ENCODE results near the gene PLK2.
A peak's percentile ranks its signal among the peaks of the same experiment; 100 is the strongest.

The PLK2 gene

DNA sequence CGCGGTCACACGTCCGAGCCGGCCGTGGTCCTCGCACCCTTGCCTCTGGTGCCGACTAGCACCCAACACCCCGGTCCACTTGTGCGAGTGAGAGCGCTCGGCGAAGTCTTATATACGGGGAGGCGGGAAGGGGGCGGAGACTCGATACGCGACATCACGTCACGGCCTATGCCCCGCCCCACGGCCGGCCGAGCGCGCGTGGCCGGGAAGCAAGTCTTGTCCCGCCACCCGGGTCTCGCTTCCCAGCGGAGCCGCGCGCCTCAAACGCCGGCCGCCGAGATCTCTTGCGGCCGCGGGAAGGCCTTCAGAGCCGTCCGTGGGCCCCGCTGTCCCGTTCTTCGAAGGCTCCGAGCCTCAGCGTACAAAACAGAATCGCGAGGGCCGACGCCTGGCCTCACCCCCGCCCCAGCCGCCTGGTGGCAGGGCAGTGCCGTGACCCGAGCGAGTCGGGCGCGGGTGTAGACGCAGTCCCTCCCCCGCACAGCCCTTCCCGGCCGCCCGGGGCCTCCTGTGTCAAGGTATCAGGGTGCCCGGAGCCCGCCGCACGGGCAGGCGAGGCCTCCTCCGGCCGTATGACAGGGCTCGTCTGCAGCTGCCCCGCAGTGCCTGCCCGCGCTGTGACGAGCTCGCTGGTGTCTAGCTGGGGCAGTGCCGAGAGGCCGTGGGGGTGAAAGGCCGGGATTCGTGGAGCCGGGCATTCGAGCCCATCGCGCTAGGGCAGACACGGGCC is at the start of gene PLK2:
Gene PLK2 (minus strand): TSS at position 85 of the 730 bp plus-strand sequence. CDS start 127 bp downstream, outside the sequence.
- DNase-seq: peak; percentile 87

DNA sequence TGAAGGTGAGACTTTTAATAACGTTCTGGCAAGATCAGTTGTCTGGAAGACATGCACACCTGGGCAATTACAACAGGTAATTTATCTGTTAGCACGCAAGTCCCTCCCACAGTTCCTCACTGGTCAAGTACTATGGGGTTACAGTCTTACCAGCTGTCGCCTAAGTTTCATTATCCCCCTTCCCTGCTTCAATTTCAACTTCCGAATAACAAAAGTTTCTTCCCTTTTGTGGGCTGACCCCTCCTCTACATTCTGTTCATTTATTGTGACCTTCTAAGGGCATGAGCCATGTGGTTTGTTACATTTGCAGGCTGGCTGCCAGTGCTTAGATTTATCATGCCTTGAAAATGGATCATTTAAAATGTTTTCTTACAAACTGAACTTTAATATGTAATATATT is 47.8 kb upstream of the PLK2 start:
- DNase-seq: no peak

DNA sequence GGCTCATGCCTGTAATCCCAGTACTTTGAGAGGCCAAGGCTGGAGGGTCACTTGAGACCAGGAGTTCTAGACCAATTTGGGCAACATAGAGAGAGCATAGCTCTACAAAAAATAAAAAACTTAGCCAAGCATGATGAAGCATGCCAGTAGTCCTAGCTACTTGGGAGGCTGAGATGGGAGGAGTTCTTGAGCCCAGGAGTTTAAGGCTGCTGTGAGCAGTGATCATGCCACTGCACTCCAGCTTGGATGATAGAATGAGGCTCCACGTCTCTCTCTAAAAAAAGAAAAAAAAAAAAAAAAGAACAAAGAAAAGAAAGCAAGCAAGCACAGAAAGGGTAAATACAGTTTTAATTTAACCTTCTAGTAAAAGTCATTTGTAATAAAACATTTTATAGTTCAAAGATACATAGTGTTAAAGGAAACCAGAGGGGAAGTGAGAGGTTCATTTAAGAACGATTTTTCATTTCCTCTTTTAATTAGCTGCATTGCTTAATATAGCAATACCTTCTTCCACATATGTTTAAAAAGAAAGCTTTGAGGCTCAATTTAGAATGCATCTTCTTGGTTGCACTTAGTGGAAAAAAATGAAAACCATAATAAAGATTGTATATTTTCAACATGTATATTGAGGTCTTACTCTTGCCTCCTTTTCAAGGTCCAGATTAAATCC is 46.2 kb upstream of the PLK2 start:
- no peak for DNase-seq

DNA sequence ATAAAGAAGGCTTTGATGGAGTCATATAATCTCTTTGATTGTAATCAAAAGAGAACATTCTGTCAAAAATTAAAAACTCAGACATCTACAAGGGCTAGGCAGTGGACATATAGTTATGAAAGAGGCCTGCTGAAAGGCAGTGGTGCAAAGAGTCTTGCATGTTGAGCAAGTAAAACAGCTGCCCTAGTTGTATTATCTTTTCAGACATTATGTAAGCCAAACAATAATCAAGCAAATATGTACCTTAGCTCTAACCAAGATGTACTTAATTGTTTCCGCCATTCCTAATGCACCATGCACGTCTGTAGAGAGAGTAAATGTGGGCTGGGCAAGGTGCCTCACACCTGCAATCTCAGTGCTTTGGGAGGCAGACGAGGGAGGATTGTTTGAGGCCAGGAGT is 45.6 kb upstream of the PLK2 start:
- DNase-seq: no peak

DNA sequence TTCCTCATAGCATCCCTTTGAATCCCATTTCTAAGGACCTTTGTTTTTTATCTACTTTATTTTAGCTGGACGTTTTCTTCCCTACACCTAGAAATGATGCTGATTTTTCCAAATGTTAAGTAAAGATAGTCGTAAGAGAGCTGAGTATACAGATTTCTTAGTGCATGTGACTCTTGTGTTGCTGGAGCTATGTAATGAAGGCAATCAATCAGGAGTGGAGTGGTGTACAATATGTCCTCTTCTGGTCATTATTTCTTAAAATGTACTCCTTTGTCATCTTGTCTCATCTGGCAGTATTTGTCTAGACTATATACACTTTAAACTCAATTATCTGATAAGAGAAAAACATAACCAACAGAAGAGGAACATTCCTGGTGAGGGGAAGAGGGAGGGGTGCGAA is 44.9 kb upstream of the PLK2 start:
- DNase-seq: no peak

DNA sequence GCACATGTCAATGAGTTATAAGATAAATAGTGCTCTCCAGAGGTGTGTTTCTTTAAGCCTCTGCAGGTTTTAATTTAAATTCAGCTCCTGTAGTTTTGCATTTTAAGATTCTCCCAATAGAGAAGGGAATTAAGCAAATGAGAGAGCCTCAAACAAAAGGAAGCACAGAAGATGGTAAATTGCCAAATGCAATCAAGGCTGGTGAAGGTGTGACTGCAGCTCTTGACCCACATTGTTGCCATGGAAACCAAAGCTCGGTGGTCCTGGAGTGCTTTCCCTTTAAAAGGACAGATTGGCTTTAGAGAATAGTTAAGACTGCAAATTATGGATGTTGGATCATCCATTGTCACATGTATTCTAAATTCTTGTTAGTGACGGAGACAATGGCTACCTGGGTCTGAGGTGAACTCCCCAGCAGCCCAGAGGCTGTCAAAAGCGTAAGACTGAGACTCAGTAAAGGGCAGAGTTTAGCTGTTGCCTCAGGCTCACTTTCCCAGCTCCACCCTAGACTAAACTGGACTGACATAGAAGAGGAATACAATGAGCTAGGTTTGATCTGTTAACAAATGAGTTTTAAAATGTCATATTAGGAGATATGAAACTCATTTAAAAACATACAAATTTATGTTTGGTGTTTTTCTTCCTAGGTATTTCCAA is 43.6 kb upstream of the PLK2 start:
- no peak for DNase-seq

DNA sequence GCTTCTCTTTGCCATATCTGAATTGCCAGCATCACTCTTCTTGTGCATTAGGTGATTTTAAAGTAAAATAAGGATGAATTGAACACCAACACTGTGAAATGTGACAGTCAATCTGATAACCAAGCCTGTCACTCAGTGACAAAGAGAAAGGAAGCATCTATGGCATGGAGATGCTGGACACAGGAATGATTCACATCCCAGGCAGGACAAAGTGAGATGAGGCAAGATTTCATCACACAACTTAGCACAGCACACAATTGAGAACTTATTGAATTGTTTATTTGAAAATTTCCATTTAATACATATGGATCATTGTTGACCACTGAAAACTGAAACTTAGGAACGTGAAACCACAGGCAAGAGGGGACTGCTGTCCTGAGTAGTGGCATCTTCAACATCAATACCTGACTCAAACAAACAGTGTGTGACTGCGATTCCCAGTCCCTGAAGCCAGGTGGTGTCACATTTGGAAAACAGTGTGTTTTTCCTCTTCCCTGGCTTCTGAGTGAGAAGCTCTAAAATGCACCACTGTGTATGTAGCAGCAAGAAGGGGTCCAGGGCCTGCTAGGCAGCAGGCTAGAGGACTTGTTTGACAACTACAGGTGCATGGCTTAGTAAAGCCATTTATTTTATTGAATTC is 42.0 kb upstream of the PLK2 start:
- no peak for DNase-seq

DNA sequence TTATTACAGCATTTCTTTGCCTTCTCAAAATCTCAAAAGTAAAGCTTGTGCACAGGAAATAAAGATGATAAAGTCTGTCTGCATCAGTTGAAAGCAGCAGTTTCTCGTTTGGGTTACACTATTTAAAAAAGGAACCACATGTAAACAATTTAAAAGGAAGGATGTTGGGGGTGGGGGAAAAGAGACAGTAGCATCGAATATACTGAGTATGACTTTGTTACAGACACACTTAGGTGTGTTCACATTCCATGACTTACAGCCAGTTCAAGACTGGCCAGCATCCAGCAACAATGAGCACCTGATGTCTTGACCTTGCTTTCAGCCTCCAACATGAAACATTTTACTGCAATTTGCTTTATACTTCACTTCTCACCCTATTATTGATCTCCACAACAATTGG is 40.1 kb upstream of the PLK2 start:
- DNase-seq: no peak

DNA sequence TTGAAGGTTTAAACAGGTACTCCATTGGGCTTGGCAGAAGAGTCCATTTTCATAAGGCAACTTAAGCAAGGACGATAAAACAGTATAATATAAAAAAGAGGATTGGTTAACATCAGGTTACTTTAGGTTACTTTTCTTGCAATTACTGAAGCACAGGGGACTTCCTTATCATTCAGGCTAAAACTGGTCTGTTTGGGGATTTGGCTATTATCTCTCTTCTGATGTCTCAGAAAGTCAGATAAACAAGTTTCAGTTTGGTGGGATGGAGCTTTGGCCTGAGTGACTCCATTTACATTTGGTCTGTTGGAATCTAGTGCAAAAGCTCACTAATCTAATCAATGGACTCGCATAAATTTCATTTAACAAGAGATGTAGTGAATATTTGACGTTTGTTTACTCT is 39.3 kb upstream of the PLK2 start:
- no peak for DNase-seq

DNA sequence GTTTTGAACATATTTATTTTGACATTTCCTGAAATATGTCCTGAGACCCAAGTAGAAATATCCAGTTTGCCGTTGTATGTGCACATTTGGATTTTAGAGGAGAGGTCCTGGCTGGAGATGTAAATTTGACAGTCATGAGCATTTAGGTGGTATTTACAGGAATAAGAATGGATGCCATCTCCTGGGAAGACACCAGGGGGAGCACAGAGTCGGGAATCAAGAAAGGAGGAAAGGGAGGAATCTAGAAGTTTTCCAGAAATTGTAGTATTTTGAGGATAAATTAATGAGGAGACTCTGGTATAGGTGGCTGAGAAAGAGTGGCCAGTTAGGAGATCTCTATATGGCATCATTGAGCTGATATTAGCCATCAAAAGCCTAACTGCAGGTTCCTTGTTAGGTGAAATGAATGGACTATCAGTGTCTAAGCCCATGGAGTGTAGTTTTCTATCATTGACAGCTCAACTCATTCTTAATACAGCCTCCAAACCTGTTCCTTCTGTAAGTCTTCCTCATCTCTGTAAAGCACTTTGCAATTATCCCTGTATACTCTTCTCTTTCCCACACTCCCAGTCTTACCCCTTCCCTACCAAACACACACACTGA is 38.6 kb upstream of the PLK2 start:
- no peak for DNase-seq

DNA sequence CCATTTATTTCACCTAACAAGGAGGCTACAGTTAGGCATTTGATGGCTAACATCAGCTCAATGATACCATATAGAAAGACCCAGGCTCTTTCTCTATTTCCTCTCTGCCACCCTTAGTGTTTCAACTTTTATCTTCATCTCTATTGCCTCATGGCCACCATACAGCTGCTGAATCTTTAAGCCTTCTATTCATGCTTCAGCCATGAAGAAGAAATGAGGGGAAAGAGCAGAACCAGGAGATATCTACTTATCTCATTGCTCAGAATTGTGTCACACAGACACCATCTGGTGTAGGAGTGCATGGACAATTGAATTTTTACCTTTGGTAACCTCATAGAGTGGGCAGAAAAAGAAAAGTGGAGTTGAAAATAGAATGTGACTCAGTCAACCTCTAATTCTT is 38.0 kb upstream of the PLK2 start:
- no peak for DNase-seq

DNA sequence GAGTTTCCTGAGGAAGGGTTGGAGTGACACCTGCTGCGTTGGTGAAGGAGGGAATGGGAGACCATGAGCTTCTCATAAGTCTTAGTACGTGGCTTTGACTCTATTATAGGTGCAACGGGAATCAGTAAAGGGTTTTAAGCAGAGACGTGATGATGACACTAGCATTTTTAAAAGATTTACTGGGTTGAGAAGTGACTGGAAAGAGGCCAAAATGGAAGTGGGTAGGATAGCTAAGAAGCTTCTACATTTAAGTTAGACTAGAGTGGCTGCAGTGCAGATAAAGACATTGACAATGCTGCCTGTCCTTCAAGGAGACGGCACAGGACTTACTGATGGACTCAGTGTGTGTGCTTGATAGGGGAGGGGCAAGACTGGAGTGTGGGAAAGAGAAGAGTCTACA is 37.5 kb upstream of the PLK2 start:
- DNase-seq: no peak

DNA sequence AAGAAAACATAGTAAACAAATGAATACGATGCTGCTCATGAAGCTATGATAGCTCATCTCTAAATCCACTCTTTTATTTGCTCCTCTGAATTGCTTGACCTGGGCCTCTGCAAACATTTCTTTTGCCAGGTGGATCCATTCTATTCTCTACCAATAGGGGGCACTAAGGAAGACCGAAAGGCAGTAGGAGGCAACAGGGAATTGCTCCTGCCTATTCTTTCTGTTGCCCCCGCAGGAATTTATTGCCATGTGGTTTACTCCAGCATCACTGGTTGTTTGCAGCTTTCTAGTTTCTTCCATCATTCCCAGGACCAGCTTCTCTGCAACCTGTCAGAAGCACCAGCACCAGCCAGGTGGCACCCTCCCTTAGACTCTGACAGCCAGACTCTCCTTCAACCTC is 36.6 kb upstream of the PLK2 start:
- DNase-seq: no peak

DNA sequence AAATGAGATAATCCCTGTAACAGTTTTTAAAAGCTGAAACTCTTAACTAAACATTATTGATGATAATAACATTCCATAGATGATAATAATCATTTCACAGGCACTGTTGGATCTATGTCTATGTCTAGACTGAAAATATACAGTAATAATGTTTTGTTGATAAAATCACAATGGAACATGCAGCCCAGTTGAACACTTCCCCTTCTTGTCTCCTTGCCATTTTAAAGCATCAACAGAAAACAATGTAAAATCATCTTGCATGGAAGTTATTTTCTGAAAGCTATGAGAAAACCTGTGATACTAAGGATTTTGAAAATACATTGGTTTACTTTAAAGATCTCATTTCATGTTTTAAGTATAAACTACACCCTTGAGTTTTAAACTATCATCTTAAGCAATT is 33.3 kb upstream of the PLK2 start:
- no peak for DNase-seq

DNA sequence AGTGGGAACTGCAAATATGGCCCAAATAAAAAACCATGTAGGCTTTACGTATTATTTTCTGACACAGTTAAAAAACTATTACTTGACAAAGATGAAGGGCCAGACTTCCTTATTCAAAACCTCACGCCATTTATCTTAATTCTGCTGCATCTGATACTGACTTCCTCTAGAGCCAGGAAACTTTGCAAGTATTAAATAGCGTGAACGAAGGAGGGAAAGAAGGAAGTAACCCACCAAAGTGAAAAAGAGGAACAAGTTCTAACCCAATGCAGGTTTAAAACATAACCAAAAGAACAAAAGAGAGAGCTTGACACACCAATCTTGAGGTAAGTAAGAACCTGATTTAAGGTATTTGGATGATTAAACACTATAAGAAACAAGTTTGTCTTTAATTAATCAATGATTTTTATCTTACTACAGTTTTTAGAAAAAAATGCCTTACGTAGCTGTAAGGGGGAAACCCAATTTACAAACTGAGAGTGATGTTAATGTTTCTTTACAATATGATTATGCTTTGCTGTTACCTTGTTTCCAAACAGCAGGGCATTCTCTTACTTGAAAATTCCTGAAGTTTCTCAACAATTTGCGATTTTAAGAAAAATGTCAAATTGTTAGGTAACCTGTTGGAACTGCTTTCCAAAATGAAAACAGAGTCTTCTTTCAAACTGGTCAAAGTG is 31.5 kb upstream of the PLK2 start, which contains the start of gene GAPT:
Gene GAPT (plus strand): TSS at position 220 of the 677 bp plus-strand sequence. CDS start 3,102 bp downstream, outside the sequence.
- no peak for DNase-seq

DNA sequence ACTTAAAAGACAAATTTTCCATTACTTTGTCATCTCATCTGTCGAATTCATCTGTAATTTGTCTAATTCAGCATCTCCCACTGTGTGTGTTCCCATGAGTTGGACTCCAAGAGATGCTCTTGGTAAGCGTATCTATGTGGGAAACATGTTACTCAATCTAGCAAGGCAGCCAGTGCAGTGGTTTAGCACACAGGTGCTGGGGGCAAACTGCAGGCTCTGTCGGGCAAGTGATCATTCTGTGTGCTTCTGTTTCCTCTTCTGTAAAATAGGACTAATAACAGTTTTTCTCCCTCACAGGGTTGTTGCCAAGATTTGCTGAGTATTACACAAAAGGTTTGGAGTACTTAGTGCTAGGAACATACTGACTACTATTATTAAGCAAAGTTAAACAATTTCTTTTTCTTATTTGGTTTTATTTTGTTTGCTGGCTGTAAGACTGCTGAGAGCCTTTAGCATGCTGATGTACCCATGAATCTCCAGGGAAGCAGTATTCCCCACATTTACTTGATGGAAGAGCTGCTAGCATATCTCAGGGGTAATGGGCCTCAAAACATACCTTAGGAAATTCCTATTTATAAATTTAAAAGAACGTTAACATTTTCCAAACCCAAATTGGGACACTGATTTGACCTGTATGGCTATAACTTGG is 30.6 kb upstream of the PLK2 start:
- DNase-seq: no peak

DNA sequence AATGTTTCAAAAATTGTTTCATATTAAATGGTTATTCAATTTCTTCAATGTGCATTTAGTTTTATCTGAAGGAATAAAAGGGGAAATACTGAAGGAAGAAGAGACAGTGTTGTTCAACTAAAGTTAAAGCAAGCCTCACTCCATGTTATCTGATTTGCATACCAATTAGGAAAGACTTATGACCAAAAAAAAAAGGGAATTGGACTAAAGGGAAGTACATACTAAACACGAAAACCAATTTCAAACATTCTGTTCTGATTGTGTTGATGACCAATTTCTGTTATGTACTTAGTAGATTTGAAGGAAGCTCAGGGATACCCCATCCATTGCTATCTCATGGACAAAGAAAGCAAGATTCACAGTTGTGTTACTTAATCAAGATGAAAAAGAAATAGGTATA is 26.4 kb upstream of the PLK2 start:
- DNase-seq: no peak

DNA sequence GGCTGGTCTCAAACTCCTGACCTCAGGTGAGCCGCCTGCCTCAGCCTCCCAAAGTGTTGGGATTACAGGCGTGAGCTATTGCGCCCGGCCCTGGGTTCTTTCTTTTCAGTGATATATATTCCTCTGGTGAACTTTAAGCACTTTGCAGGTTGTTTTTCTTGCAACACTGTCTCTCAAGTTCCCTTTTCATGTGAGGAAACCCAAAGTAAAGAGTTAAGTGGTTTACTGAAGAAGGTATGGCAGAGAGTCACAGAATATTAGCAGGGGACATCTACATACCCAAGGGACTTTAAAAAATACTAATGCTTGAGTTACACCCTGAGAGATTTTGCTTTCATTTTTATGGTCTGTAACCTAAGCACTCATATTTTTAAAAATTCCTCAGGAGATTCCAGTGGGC is 24.6 kb upstream of the PLK2 start:
- no peak for DNase-seq

DNA sequence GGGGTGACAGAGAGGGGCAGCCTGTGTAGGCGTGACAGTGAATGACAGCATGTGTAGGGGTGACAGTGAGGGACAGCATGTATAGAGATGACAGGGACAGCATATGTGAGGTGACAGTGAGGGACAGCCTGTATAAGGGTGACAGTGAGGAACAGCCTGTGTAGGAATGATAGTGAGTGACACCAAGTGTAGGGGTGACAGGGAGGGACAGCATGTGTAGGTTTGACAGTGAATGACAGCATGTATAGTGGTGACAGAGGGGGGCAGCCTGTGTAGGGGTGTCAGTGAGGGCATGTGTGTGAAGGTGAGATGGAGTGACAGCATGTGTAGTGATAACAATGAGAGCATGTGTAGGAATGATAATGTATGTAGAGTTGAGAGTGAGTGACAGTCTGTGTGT is 22.6 kb upstream of the PLK2 start:
- DNase-seq: no peak

DNA sequence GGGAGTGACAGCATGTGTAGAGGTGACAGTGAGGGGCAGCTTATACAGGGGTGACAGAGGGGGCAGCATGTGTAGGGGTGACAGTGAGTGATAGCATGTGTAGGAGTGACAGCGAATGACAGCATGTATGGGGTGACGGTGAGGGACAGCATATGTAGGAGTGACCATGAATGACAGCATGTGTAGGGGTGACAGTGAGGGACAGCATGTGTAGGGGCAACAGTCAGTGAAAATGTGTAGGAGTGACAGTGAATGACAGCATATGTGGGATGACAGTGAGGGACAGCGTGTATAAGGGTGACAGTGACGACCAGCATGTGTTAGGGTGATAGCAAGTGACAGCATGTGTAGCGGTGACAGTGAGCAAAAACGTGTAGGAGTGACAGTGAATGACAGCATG is 21.9 kb upstream of the PLK2 start:
- DNase-seq: no peak

DNA sequence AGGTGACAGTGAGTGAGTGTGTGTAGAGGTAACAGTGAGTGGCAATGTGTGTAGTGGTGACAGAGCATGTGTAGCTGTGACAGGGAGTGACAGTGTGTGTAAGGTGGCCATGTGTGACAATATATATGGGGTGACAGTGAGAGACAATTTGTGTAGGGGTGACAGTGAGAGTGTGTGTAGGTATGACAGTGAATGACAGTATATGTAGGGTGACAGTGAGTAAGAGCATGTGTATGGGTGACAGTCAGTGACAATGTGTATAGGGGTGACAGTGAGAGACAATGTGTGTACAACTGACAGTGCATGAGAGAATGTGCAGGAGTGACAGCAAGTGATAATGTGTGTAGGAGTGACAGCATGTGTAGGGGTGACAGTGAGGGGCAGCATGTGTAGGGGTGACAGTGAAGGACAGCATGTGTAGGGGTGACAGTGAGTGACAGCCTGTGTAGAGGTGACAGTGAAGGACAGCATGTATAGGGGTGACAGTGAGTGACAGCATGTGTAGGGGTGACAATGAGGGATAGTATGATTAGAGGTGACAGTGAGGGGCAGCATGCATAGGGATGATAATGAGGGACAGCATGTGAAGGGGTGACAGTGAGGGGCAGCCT is 21.3 kb upstream of the PLK2 start:
- DNase-seq: no peak
